ENCODE measurements around the gene SOX5. TPM values are rescaled to one million over a fixed set of nuclear protein-coding genes. Genes with fewer than 3 reads are reported as not detected.

The SOX5 gene
- total RNA-seq, 1 experiment from 2014 or later, result 3.1 TPM

- H3K27ac Mint-ChIP-seq, result no peak overlapping the region
- no peak overlapping the region for H3K9ac ChIP-seq (ENCODE audit: extremely low read depth, insufficient read length, low read length)
- no peak overlapping the region for H2BK120ac ChIP-seq (ENCODE audit: low read depth, low read length, poor library complexity, severe bottlenecking)
- no peaks in the 10 kb centered on the region for H3K79me2 ChIP-seq (ENCODE audit: insufficient read depth, low read length)
- H2BK20ac ChIP-seq (ENCODE audit: low read depth, low read length, poor library complexity, severe bottlenecking), result no peak overlapping the region
- no peak overlapping the region for H3K4me3 Mint-ChIP-seq
- no peaks in the 10 kb centered on the region for H3K9me3 Mint-ChIP-seq
- no peak overlapping the region for H2BK15ac ChIP-seq (ENCODE audit: low read depth, low read length)
- no peaks in the 10 kb centered on the region for H3K27me3 Mint-ChIP-seq (ENCODE audit: low read depth)
- no peak overlapping the region for H4K5ac ChIP-seq (ENCODE audit: insufficient read length, low read depth, low read length)
- no peaks in the 10 kb centered on the region for H3K36me3 Mint-ChIP-seq (ENCODE audit: insufficient read depth in 1 of 3, low read depth in 3 of 3)
- no peak overlapping the region for H3K23ac ChIP-seq (ENCODE audit: insufficient read length, low read depth, low read length)
- H3K56ac ChIP-seq (ENCODE audit: insufficient read length, low read depth, low read length), result no peak overlapping the region
- H2BK5ac ChIP-seq (ENCODE audit: insufficient read length, low read length), result no peak overlapping the region
- no peaks in the 10 kb centered on the region for H3K23me2 ChIP-seq (ENCODE audit: insufficient read length, low read depth, low read length, poor library complexity, severe bottlenecking)
- no peak overlapping the region for H4K8ac ChIP-seq (replicated peaks; ENCODE audit: insufficient read length, low read depth, low read length)
- no peak overlapping the region for H3K4ac ChIP-seq (ENCODE audit: low read depth, low read length)
- no peak overlapping the region for H3K14ac ChIP-seq (ENCODE audit: insufficient read depth, low read length)
- no peak overlapping the region for H3T11ph ChIP-seq (ENCODE audit: low read length)
- H3K4me1 Mint-ChIP-seq, result peaks cover 2 to 3% of the 10 kb centered on the region in 2 experiments; a peak in 1 of 4 replicates
- H2AK5ac ChIP-seq (ENCODE audit: insufficient read length, low read length), result no peak overlapping the region
- no peak overlapping the region for H3K4me2 ChIP-seq (ENCODE audit: insufficient read depth, insufficient read length, low read length)
- no peaks in the 10 kb centered on the region for H3K27me3 ChIP-seq (ENCODE audit: insufficient read depth, low read length)
- no peaks in the 10 kb centered on the region for H3K4me1 ChIP-seq (ENCODE audit: insufficient read depth, low read length)
- H3K79me1 ChIP-seq (ENCODE audit: insufficient read depth, low read depth, low read length, poor library complexity, severe bottlenecking), result no peaks in the 10 kb centered on the region
- no peaks in the 10 kb centered on the region for H3K9me3 ChIP-seq (ENCODE audit: control insufficient read depth, low read depth, low read length)
- TF ChIP-seq CTCF (conservative IDR thresholded peaks at IDR 0.05), result no peak
- H4K20me1 ChIP-seq (ENCODE audit: control insufficient read depth, insufficient read depth, insufficient read length), result no peaks in the 10 kb centered on the region
- no peak overlapping the region for H2BK12ac ChIP-seq (ENCODE audit: insufficient read length, low read depth, low read length)
- no peak overlapping the region for H3K18ac ChIP-seq (ENCODE audit: insufficient read length, low read depth, low read length)
- no peak overlapping the region for H2AFZ ChIP-seq (ENCODE audit: low read length)
- DNase-seq, result no peak
- no peak overlapping the region for H4K91ac ChIP-seq (ENCODE audit: insufficient read length, low read depth, low read length)
- WGBS (ENCODE audit: extremely low coverage, insufficient read length, low lambda C conversion rate), result no CpG with 5 or more reads among the region's 2 CpGs
- no peak overlapping the region for H3K27ac ChIP-seq (ENCODE audit: insufficient read length, low read depth, low read length)
Measured at GRCh38 chr12:23885394-23885793, 64.1 kb downstream of the SOX5 start.

Measured in H9 (cell line).